GM21717 (cell line): ENCODE measurements around the gene RNASEH2A.
"Not testable (repeated sequence)": the region's sequence is repeated elsewhere in the genome, so short reads cannot be mapped to it uniquely, and the experiment has no call there.

Experiments
- ATAC-seq: cut with Tn5 transposase; IDR thresholded peaks from one replicate; pipeline ENCODE4 v1.9.1; 2021; ENCODE audit warnings: mild to moderate bottlenecking, moderate library complexity; ENCODE audit not compliant: unreplicated experiment

RNASEH2A gene

GRCh38 chr19:12793290-12794195, 12.8 kb upstream of the RNASEH2A start:
- peak; percentile 15 for ATAC-seq

GRCh38 chr19:12794196-12794941, 12.0 kb upstream of the RNASEH2A start:
- ATAC-seq = no peak

GRCh38 chr19:12794971-12795381, 11.4 kb upstream of the RNASEH2A start:
- ATAC-seq = no peak

GRCh38 chr19:12796146-12797071, 10.0 kb upstream of the RNASEH2A start:
- no peak for ATAC-seq

- no peak for ATAC-seq
Observed at GRCh38 chr19:12797141-12797587, 9.2 kb upstream of the RNASEH2A start.

- ATAC-seq = not testable (repeated sequence)
Observed at GRCh38 chr19:12797607-12798006, 8.8 kb upstream of the RNASEH2A start.

- ATAC-seq = no peak
Observed at GRCh38 chr19:12799742-12800465, 6.5 kb upstream of the RNASEH2A start.

- ATAC-seq = no peak
Observed at GRCh38 chr19:12800466-12800770, 6.0 kb upstream of the RNASEH2A start.

GRCh38 chr19:12800923-12801465, 5.4 kb upstream of the RNASEH2A start:
- no peak for ATAC-seq

- ATAC-seq = no peak
Observed at GRCh38 chr19:12801466-12802266, 4.7 kb upstream of the RNASEH2A start, which contains the start of the genes PRDX2 and THSD8. PRDX2 (minus strand) TSS chr19:12801800; CDS start chr19:12801261, 539 bp downstream. THSD8 (plus strand) TSS chr19:12802069; CDS start chr19:12802072, 3 bp downstream.

- no peak for ATAC-seq
Observed at GRCh38 chr19:12802267-12803106, 3.9 kb upstream of the RNASEH2A start.

- no peak for ATAC-seq
Observed at GRCh38 chr19:12804051-12804450, 2.3 kb upstream of the RNASEH2A start.

GRCh38 chr19:12815088-12815487, 8.7 kb downstream of the RNASEH2A start:
- no peak for ATAC-seq

- ATAC-seq = not testable (repeated sequence)
Observed at GRCh38 chr19:12817188-12817587, 10.8 kb downstream of the RNASEH2A start.

- not testable (repeated sequence) for ATAC-seq
Observed at GRCh38 chr19:12817810-12818209, 11.4 kb downstream of the RNASEH2A start.

GRCh38 chr19:12821761-12822160, 15.4 kb downstream of the RNASEH2A start:
- no peak for ATAC-seq

GRCh38 chr19:12825254-12826131, 19.1 kb downstream of the RNASEH2A start:
- ATAC-seq = no peak
